ENCODE data around the gene PARVA.

DNA sequence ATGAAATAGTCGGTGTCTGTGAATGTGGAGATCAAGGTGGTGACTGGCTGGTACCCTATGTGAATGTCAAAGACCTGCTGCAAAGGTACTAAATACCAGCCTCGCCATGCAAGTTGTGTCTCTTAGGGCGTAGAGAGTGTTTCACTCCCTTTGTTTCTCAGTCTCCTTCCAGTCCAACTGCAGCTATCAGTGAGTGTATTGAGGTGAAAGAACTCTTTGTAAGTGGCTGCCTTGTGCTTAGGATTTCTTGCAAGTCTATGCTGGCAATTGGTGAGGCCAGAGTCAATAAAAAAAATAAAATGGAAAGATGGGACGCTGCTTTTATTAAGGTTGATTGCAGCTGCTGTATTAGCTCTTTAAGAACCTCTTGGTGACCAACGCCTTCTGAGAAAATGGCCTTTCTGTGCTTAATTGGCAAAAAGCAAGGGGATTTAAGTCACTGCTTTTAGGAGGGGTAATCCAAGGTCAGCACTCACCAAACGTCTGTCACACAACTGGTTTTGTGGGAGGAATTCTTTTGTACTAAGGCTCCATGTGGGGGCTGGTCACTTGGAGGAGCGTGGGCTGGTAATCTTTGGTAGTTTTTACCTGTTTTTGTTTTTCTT lies 95.1 kb downstream of the PARVA start:
- TF ChIP-seq POLR2AphosphoS5 (IDR thresholded peaks at IDR 0.05; ENCODE audit: low read depth, low read length) (no peak), POLR2A (IDR thresholded peaks at IDR 0.05; ENCODE audit: low read depth, low read length) (no peak), TAF1 (IDR thresholded peaks at IDR 0.05; ENCODE audit: borderline replicate concordance, low read depth, low read length) (no peak)
